HG03025 (cell line): Measurements from ENCODE around the gene NAV3.
A peak's percentile ranks its signal among the peaks of the same experiment; 100 is the strongest.
"Not testable (repeated sequence)": the region's sequence is repeated elsewhere in the genome, so short reads cannot be mapped to it uniquely, and the experiment has no call there.

Experiments
- ATAC-seq: cut with Tn5 transposase; IDR thresholded peaks from one replicate; pipeline ENCODE4 v1.9.1; 2021; ENCODE audit warnings: mild to moderate bottlenecking, moderate library complexity; ENCODE audit not compliant: unreplicated experiment, low FRiP score

Gene NAV3

GRCh38 chr12:78229591-78230101 is 399.0 kb downstream of the NAV3 start:
- peak; percentile 90 for ATAC-seq

- ATAC-seq, result no peak
Measured at GRCh38 chr12:78232756-78233155, 402.1 kb downstream of the NAV3 start.

GRCh38 chr12:78236264-78236663 is 405.6 kb downstream of the NAV3 start:
- ATAC-seq, result no peak

GRCh38 chr12:78239544-78239943 is 408.9 kb downstream of the NAV3 start:
- no peak for ATAC-seq

- ATAC-seq, result no peak
Measured at GRCh38 chr12:78240827-78241226, 410.1 kb downstream of the NAV3 start.

- no peak for ATAC-seq
Measured at GRCh38 chr12:78241446-78241845, 410.8 kb downstream of the NAV3 start.

GRCh38 chr12:78244916-78245507 is 414.3 kb downstream of the NAV3 start:
- ATAC-seq, result no peak

GRCh38 chr12:78248321-78248720 is 417.6 kb downstream of the NAV3 start:
- no peak for ATAC-seq

- no peak for ATAC-seq
Measured at GRCh38 chr12:78249578-78249977, 418.9 kb downstream of the NAV3 start.

GRCh38 chr12:78257662-78258061 is 427.0 kb downstream of the NAV3 start:
- ATAC-seq, result not testable (repeated sequence)

- ATAC-seq, result no peak
Measured at GRCh38 chr12:78260976-78261375, 430.3 kb downstream of the NAV3 start.

GRCh38 chr12:78261901-78262300 is 431.2 kb downstream of the NAV3 start:
- no peak for ATAC-seq
